NAMALWA (cell line): Measurements from ENCODE around the gene EIF5AL1.

ENCODE experiments used
- DNase-seq: peaks from one replicate; pipeline ENCODE4 v3.0.0-alpha.2; 2015; ENCODE audit warnings: low spot score

EIF5AL1 gene

DNA sequence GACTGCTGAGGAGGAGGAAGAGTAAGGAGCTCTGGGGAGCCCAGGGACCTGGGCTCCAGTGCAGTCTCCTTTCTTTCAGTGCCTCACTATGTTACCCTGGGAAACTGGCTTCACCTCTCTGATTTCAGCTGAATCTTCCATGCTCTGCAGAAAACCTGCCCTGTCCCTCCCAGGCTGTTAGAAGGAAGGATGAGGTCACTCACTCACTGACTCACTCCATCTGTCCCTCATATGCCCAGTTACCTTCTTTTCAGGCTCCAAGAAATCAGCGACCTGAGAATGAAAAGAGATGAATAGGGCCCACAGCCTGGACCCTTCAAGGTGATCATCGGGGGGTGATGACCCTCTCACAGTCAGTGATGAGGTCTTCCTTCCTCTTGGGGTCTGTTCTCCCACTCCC, 47.4 kb downstream of the EIF5AL1 start:
- no peak for DNase-seq

DNA sequence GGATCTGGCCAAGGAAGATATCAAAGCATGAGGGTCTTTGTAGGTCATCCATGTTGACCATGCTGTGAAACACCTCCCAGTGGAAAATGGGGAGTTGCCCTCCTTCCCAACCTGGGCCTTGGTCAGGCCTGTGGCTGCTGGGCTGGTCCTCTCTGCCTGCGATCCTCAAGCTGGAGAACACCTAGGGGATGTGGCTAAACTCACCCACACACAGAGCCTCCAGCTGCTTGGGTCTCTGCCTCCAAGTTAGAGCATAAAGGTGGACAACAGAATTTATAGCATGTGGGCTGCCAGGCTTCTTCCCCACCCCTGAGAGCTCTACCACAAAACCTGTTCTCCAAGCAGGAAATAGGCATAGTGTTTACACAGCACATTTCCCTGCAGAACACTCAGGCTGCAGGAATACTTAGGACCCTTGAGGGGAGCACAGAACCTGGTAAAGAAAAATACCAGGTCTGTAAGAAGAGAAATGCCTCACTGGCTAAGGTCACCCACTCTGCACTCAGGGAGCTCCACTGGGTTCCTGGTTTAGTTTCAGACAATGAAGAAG, 47.9 kb downstream of the EIF5AL1 start, which contains the start of gene SFTPA2:
SFTPA2 (minus strand) TSS at position 248 of the 550 bp plus-strand sequence. CDS start 924 bp downstream, outside the sequence.
- no peak for DNase-seq

DNA sequence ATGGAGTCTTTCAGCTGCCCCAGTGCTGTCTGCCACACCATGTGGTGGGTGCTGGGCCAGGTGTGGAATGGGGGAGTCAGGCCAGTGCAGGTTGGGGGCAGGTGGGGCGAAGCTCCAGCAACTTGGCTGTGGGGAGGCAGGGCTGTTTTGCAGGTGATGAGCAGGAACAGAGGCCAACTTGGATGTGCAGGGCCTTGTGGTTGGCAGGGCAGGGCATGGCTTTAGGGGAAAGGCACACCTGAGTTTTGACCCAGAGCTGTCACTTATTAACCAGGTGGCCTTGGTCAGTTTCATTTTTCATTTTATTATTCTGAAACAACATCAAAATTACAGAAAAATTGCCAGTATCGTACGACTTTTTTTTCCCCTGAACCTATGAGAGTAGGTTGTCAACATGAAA, 48.9 kb downstream of the EIF5AL1 start:
- no peak for DNase-seq

DNA sequence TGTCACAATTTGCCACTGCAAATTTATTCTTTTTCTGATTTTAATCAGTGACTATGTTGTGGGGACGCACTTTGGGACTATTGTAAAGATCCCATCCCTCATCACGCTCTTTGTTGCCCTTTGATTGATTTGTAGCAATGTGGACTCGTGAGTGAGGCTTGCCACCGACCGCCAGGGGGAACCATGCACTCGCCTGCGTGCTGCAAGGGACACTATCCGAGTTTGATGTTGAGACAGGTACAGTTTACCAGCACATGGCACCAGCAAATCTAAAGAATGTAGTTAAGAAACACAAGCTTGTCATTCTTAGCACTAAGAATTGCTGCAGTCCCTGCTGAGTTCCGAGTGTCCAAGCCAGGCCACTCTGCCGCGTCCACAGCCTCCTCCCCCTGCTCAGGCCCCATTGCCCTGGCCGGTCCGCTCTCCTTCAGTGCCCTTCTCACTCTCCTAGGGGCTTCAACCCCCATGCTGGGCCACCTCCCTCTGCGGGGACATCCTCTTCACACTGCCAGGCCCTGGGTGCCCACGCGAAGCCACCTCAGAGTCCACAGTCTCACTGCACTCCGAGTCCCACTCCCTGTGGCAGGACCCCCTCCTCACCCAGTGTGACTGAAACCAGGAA, 49.9 kb downstream of the EIF5AL1 start:
- peak; percentile 60 for DNase-seq

DNA sequence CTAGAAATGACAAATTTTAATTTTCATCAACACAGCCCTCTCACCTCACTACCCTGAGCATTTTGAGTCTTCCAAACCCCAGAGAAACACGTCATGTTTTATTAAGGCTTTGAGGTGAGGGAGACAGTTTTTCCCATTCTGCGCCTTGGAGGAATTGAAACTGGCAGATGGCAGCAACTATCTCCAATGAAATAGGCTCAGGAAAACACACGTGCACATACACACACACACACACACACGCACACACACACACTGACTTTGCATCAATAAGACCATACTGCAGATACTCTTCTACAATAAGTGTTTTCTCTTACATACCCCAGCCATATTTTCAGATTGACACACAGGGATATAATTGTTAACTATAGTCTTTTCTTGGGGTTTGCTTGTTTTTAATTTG, 51.1 kb downstream of the EIF5AL1 start:
- no peak for DNase-seq
